Activated CD8-positive, alpha-beta memory T cell treated with anti-CD3 and anti-CD28 coated beads, Interleukin-2, amount 50 U/mL, for 24 hours (primary cell): Measurements from ENCODE around the gene UPK2.
"Not testable (repeated sequence)": the region's sequence is repeated elsewhere in the genome, so short reads cannot be mapped to it uniquely, and the experiment has no call there.

Experiments used
- DNase-seq: peaks from one replicate; pipeline ENCODE4 v3.0.0-alpha.2; 2020; ENCODE audit errors: extremely low read depth

Gene UPK2

GRCh38 chr11:118938491-118939403 is 17.4 kb upstream of the UPK2 start:
- DNase-seq = no peak

DNA sequence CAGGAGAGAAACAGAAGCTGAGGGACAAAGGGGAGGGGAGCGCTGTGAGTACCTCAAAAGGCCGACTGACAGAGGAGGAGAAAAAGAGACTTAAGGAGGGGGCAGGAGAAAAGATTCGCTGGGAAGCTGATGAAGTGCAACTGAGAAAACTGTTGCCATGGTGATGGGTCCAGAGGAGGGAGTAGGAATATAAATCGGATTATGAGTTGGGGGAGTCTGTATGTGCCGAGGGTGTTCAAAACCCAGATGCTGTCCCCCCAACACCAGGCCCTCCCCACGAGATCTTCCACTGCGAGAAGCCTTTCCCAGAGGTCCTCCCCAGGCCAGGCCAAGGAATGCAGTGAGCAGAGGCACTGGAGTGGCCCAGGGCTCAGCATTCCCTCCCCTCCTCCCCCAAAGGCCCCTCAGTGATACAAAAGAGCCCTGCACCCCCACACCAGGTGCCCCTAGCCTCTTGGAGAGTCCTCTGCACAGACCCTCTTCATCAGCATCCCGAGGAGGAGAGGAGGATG is 16.6 kb upstream of the UPK2 start:
- no peak for DNase-seq

DNA sequence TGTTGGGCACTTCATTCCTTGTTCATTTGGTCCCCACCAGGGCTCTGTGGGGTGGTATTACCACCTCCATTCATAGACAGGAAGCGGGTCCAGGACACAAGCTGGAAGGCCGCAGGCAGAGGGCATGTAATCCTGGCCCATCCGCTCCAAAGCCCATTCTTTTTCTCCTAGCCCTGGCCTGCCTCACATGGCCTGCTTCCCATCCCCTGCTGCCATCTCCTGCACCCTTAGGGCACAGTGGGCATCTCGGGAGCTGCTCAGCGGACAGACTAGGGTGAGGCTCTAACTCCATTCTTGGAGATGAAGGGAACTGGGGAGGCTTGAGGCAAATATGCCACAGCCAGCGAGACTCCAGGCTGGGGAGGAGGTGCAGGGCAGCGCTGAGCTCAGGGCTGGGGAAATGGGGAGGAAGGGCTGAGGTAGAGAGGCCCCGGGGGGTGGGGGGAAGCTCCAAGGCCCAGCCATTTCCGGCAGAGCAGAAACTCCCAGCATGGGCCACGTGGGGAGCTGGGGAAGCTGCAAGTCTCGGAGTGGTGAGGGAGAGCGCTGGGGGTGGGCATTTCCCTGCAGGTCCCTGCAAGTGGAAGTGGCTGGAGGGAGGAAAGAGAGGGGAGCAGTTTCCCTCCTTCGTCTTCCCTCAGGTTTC is 16.0 kb upstream of the UPK2 start:
- peak; percentile 37 for DNase-seq

DNA sequence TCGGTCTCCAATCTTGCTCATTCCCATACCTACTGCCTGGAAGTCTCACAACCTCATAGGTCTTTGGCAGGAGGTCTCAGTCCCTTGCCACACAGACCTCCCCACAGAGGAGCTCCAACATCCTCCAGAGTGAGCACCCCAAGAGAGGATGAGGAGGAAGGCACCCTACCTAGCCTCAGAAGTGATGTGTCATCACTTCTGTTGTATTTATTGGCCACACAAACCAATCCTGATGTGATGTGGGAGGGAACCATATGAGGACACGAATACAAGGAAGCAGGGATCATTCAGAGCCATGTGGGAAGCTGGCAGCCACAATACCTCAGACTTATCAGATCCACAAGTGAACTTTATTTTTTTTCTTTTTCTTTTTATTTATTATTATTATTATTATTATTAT is 9.0 kb upstream of the UPK2 start:
- DNase-seq = no peak

DNA sequence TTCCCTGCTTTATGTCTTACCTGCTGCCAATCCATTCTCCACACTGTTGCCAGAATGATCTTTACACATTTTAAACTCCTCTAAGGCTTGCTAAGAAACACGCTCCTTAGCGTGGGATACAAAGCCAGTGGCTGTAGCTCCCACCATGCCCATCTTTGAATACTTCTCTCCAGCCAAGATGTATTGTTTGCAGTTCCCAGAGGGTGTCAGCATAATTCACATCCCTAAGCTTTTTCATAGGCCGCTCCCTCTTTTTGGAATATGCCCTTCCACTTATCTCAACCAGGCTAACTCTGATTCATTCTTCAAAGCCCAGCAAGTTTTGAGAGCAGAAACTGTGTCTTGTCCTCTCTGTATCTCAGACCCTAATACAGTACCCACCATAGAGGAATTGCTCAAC is 8.1 kb upstream of the UPK2 start:
- no peak for DNase-seq

DNA sequence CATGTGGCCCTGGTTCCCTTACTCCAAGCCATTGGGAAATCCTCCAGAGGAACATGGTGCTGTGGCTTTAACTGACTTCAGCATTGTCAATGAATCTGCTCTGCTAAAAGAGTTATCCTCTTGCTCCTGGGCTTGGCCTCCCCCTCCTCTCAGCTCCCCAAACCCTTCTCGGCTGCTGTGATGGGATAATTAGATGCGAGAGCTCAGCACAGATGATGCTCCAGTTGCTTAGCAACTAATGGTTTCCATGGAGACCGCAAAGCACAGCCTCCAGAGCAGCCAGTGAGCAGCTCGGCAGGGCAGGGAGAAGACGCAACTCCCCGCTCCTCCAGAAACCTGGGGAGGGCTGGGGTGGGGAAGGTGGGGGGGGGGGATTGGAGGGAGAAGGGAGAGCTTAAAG is 2.8 kb upstream of the UPK2 start:
- DNase-seq = no peak

- not testable (repeated sequence) for DNase-seq
Observed at GRCh38 chr11:118953976-118954375, 2.1 kb upstream of the UPK2 start.

DNA sequence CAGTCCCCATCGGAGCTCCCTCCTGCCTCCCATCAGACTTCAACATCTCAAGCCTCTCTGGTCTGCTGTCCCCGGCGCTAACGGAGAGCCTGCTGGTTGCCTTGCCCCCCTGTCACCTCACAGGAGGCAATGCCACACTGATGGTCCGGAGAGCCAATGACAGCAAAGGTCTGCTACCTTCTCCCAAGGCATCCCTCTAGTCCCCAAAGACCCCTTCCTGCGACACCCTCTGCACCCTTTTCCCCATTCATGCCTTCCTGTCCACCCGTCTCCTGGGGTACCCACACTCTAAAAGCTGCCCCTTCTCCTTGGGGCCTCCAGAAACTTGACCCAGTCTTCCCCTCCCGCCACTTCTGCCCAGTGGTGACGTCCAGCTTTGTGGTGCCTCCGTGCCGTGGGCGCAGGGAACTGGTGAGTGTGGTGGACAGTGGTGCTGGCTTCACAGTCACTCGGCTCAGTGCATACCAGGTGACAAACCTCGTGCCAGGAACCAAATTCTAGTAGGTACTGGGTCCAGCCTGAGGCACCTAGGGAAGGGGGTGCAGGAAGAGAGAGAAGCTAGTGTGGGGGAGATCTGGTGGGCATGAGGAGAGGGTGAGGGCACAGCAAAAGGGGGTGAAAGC is 860 bp downstream of the UPK2 start:
- DNase-seq = no peak

GRCh38 chr11:118957549-118957948 is 1.5 kb downstream of the UPK2 start:
- no peak for DNase-seq

DNA sequence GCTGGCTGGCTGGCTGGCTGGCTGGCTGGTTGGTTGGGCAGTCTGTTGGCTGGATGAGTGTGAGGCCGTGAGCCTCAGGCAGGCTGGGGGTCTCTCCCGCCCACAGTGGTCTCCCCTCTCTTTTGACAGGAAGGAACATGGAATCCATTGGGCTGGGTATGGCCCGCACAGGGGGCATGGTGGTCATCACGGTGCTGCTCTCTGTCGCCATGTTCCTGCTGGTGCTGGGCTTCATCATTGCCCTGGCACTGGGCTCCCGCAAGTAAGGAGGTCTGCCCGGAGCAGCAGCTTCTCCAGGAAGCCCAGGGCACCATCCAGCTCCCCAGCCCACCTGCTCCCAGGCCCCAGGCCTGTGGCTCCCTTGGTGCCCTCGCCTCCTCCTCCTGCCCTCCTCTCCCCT is 1.9 kb downstream of the UPK2 start:
- DNase-seq = no peak

DNA sequence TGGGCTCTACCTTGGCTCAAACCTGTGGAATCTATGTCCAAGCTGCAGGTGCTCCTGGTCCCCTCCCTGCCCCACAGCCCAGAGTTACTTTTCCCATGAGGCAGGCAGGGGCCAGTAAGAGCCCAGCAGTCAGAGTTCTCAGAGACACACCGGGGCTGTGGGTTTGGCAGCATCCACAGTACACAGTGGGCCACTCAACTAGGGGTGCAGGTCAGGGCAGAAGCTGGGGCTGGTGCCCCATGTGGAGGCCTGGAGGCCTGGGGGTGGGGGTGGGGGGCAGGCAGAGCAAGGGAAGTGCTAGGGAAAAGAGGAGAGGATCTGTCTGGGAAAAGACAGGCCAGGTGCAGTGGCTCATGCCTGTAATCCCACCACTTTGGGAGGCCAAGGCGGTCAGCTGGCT is 2.5 kb downstream of the UPK2 start:
- DNase-seq = no peak

DNA sequence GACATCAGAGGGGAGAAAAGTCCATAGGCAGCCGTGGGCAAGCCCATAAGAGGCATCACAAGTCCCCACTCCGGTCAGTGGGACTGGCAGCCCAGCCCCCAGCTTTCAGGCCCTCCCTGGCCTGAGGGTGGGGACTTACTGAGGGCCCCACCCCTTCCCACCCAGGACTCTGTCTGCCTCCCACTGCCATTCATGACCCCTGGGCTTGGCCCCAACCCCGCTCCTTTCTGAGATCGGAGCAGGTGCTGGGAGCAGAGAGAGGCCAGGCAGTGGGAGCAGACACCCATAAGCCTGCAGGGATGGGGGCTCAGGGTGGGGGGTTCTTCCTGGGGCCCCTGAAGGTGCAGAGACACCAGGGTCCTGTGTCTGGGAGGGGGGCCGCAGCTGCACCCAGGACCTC is 5.1 kb downstream of the UPK2 start:
- no peak for DNase-seq

GRCh38 chr11:118961591-118961990 is 5.5 kb downstream of the UPK2 start:
- no peak for DNase-seq

GRCh38 chr11:118969508-118969907 is 13.4 kb downstream of the UPK2 start:
- not testable (repeated sequence) for DNase-seq

GRCh38 chr11:118971646-118972045 is 15.5 kb downstream of the UPK2 start, which contains the start of gene FOXR1:
TSS of gene FOXR1 (plus strand) at chr11:118971761. CDS start at chr11:118971932, 171 bp downstream.
- DNase-seq = no peak

GRCh38 chr11:118973985-118974384 is 17.9 kb downstream of the UPK2 start:
- DNase-seq = no peak

DNA sequence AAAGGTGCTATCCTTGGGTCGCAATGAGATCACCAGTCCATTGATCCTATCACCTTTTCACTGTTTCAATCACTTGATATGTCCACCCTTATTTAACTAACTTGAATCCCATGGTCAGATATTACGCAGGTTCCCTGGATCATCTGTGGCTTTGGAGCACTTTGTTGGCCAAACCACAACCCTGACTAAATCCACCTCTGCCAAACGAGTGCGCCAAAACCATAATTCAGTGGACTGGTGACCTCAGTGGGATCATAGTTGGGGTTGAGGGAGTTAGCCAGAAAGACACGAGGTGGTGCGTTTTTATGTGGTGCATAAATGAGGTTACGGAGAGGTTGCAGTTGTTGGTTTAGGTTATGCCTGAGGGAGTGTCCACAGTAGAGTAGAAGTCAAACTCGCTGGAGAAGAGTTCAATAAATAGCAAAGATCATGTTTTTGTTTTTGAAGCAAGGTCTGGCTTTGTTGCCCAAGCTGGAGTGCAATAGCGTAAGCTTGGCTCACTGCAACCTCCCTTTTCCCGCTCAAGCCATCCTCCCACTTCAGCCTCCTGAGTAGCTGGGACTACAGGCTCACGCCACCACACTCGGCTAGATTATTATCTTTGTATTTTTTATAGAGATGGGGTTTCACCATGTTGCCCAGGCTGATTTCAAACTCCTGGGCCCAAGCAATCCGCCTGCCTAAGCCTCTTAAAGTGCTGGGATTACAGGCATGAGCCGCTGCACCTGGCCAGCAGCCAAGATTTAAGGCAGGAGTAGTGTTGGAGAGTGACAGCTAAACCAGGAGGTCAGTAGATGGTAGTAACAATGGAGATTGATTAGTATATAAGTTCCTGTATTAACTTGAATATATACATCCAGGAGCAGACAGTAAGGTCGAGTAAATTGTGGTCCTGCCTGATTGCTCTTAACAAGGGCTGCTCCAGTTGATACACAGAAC is 19.9 kb downstream of the UPK2 start:
- DNase-seq = no peak

DNA sequence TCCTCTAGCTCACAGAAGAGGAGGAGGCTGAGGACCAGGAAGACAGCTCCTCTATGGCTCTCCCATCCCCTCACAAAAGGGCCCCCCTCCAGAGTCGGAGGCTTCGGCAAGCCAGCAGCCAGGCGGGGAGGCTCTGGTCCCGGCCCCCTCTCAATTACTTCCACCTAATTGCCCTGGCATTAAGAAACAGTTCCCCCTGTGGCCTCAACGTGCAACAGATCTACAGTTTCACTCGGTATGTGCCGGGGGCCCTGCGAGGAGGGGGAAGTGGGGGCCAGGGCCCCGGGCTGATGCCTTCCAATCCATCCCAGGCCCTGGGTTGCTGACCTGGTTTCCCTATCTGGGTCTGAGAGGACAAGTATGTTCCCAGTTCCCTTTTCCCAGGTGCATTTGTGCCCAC is 23.3 kb downstream of the UPK2 start:
- no peak for DNase-seq

GRCh38 chr11:118980191-118980881 is 24.2 kb downstream of the UPK2 start:
- no peak for DNase-seq

DNA sequence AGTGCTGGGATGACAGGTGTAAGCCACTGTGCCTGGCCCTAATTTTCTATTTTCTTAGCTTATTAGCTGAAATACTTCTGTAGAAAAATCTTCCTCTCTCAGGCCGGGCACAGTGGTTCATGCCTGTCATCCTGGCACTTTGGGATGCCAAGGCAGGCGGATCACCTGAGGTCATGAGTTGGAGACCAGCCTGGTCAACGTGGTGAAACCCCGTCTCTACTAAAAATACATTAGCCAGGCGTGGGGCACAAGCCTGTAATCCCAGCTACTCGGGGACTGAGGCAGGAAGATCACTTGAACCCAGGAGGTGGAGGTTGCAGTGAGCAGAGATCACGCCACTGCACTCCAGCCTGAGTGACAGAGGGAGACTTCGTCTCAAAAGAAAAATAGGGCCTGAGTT is 28.2 kb downstream of the UPK2 start:
- DNase-seq = not testable (repeated sequence)

DNA sequence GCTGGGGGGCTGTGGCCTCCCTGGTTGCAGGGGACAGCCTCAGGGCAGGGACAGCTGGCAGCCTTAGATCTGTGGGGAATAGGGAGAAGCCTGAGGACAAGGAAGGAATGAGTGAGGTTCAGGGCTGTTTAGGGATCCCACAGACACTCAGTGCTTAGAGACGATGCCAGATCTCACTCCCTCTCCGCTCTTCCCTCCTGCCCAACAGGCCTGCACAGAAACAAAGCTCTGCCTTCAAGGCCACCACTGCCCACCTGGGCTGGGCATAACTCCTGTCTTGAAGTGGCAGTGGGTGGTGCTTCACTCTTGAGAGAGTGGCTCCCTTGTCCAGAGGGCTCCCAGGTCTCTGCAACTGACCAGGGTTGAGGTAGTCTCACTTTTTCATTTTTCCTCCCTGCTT is 28.7 kb downstream of the UPK2 start:
- no peak for DNase-seq
